Colonic mucosa (tissue), 4 donors: Measurements from ENCODE around the gene GALNT9. TPM values are rescaled to one million over a fixed set of nuclear protein-coding genes. Genes with fewer than 3 reads are reported as not detected.

Source experiments
- DNase-seq: peaks from one replicate; pipeline ENCODE4 v3.0.0-alpha.2; 2020
- H3K27ac ChIP-seq: fragments of 200-600 bp; one replicate; pipeline ENCODE4 v1.8.0; 2021
- H3K27me3 ChIP-seq: fragments of 200-600 bp; one replicate; pipeline ENCODE4 v1.8.0; 2021
- H3K36me3 ChIP-seq: fragments of 200-600 bp; one replicate; pipeline ENCODE4 v1.8.0; 2021
- H3K4me1 ChIP-seq: fragments of 200-600 bp; one replicate; pipeline ENCODE4 v1.8.0; 2021; ENCODE audit warnings: mild to moderate bottlenecking
- H3K4me3 ChIP-seq: fragments of 200-600 bp; one replicate; pipeline ENCODE4 v1.8.0; 2021
- H3K9ac ChIP-seq, 2 donors: one replicate each; pipeline ENCODE4 v1.7.0; 2013; ENCODE audit warnings: control low read depth in 2 of 2, low read depth in 2 of 2, low read length in 2 of 2
- H3K9me3 ChIP-seq: fragments of 200-600 bp; one replicate; pipeline ENCODE4 v1.8.0; 2021
- CTCF ChIP-seq: fragments of 200-600 bp; IDR thresholded peaks from one replicate; pipeline ENCODE4 v1.8.0; 2022; ENCODE audit warnings: antibody characterized with exemption, mild to moderate bottlenecking
- intact Hi-C: fragments of 100-400 bp; cut with DNase I; formaldehyde crosslinking; loops from one replicate; pipeline ENCODE4 v1.14.1; 2022
- total RNA-seq, 2 donors: library from RNA; stranded (reverse); fragmentation: NEBNext Ultra II Directional in 1 of 2; extraction: Animal tissue kit (Norgen Biotek cat#: 25700) in 1 of 2; gene quantifications; one replicate each; pipeline ENCODE4 v1.2.1, GENCODE V29; 2021
- donor health status: healthy.
- donor health status: DM: no; HTN: no; CAD: no.
- donor health status: DM: no; HTN: no; CAD: no.

The GALNT9 gene
- total RNA-seq, 2 donors from 2014 or later = 0.45 TPM; not detected in 1

- no peak overlapping the region for H3K9ac ChIP-seq
- H3K36me3 ChIP-seq = no peaks in the 10 kb centered on the region
- no peak for TF ChIP-seq CTCF
- H3K27me3 ChIP-seq = no peaks in the 10 kb centered on the region
- no peaks in the 10 kb centered on the region for H3K4me1 ChIP-seq
- H3K4me3 ChIP-seq = no peak overlapping the region
- H3K9me3 ChIP-seq = no peaks in the 10 kb centered on the region
- intact Hi-C loops = no loop called here
- no peak overlapping the region for H3K27ac ChIP-seq
- DNase-seq = no peak
Measured at GRCh38 chr12:132249689-132250478, 79.5 kb downstream of the GALNT9 start.

GRCh38 chr12:132248453-132249167, 80.8 kb downstream of the GALNT9 start:
- Histone ChIP-seq H3K9ac (no peak overlapping the region), H3K27me3 (no peaks in the 10 kb centered on the region), H3K4me1 (no peaks in the 10 kb centered on the region), H3K4me3 (no peak overlapping the region), H3K36me3 (no peaks in the 10 kb centered on the region), H3K27ac (no peak overlapping the region), H3K9me3 (no peaks in the 10 kb centered on the region)
- no peak for DNase-seq
- intact Hi-C loops = no loop called here
- no peak for TF ChIP-seq CTCF

- H3K4me3 ChIP-seq = no peak overlapping the region
- no peak overlapping the region for H3K9ac ChIP-seq
- H3K27ac ChIP-seq = no peak overlapping the region
- no peak for TF ChIP-seq CTCF
- H3K27me3 ChIP-seq = no peaks in the 10 kb centered on the region
- no peaks in the 10 kb centered on the region for H3K9me3 ChIP-seq
- DNase-seq = no peak
- H3K4me1 ChIP-seq = no peaks in the 10 kb centered on the region
- no peaks in the 10 kb centered on the region for H3K36me3 ChIP-seq
- intact Hi-C loops = no loop called here
Measured at GRCh38 chr12:132247718-132248452, 81.5 kb downstream of the GALNT9 start.

- H3K9me3 ChIP-seq = no peaks in the 10 kb centered on the region
- no peak for TF ChIP-seq CTCF
- no peaks in the 10 kb centered on the region for H3K4me1 ChIP-seq
- DNase-seq = no peak
- no peaks in the 10 kb centered on the region for H3K36me3 ChIP-seq
- H3K4me3 ChIP-seq = no peak overlapping the region
- H3K9ac ChIP-seq = no peak overlapping the region
- intact Hi-C loops = no loop called here
- no peak overlapping the region for H3K27ac ChIP-seq
- no peaks in the 10 kb centered on the region for H3K27me3 ChIP-seq
Measured at GRCh38 chr12:132246997-132247717, 82.2 kb downstream of the GALNT9 start.

GRCh38 chr12:132245521-132246101, 83.8 kb downstream of the GALNT9 start:
- no peak overlapping the region for H3K27ac ChIP-seq
- TF ChIP-seq CTCF = no peak
- H3K9me3 ChIP-seq = no peaks in the 10 kb centered on the region
- no peaks in the 10 kb centered on the region for H3K36me3 ChIP-seq
- no peaks in the 10 kb centered on the region for H3K27me3 ChIP-seq
- intact Hi-C loops = no loop called here
- DNase-seq = no peak
- no peak overlapping the region for H3K9ac ChIP-seq
- no peaks in the 10 kb centered on the region for H3K4me1 ChIP-seq
- no peak overlapping the region for H3K4me3 ChIP-seq
